Loucy (cell line): ENCODE results near the gene TUBGCP3.

Experiments used
- H2AFZ ChIP-seq: fragments of 200-600 bp; sonication (generic); 2 replicates; pipeline ENCODE4 v1.6.0; 2016; ENCODE audit warnings: antibody characterized with exemption, mild to moderate bottlenecking, low read length, moderate library complexity
- H3F3A ChIP-seq: fragments of 200-600 bp; 2 replicates; pipeline ENCODE4 v1.6.0; 2016; ENCODE audit warnings: antibody characterized with exemption, low read depth, mild to moderate bottlenecking
- H3K27me3 ChIP-seq: fragments of 200-600 bp; sonication (generic); 2 replicates; pipeline ENCODE4 v1.6.1; 2014; ENCODE audit warnings: low read length, mild to moderate bottlenecking; ENCODE audit not compliant: insufficient read depth, poor library complexity, severe bottlenecking
- H3K36me3 ChIP-seq: fragments of 200-600 bp; sonication (generic); 2 replicates; pipeline ENCODE4 v1.6.1; 2016; ENCODE audit warnings: low read length; ENCODE audit not compliant: insufficient read depth
- H3K4me1 ChIP-seq: fragments of 200-600 bp; sonication (generic); 2 replicates; pipeline ENCODE4 v1.5.1; 2014; ENCODE audit warnings: low read length, mild to moderate bottlenecking; ENCODE audit not compliant: insufficient read depth, poor library complexity, severe bottlenecking
- H3K4me2 ChIP-seq: fragments of 200-600 bp; sonication (generic); 2 replicates; pipeline ENCODE4 v1.6.0; 2014; ENCODE audit warnings: antibody characterized with exemption, low read length, low read depth, mild to moderate bottlenecking; ENCODE audit not compliant: poor library complexity, severe bottlenecking
- H3K4me3 ChIP-seq: fragments of 200-600 bp; sonication (generic); 2 replicates; pipeline ENCODE4 v1.5.1; 2014; ENCODE audit warnings: low read length, mild to moderate bottlenecking, mixed read lengths; ENCODE audit not compliant: poor library complexity, severe bottlenecking
- H3K79me2 ChIP-seq: fragments of 200-600 bp; sonication (generic); 2 replicates; pipeline ENCODE4 v1.6.1; 2014; ENCODE audit warnings: low read length; ENCODE audit not compliant: insufficient read depth
- H3K9ac ChIP-seq: fragments of 200-600 bp; sonication (generic); 2 replicates; pipeline ENCODE4 v1.6.0; 2014; ENCODE audit warnings: mild to moderate bottlenecking, low read depth, low read length, moderate library complexity; ENCODE audit not compliant: poor library complexity, severe bottlenecking
- H3K9me2 ChIP-seq: fragments of 200-600 bp; sonication (generic); replicated peaks from 2 replicates; pipeline ENCODE4 v1.6.1; 2016; ENCODE audit warnings: low read depth, low read length, mixed read lengths
- H3K9me3 ChIP-seq: fragments of 200-600 bp; sonication (generic); 2 replicates; pipeline ENCODE4 v1.6.1; 2014; ENCODE audit warnings: mild to moderate bottlenecking, antibody characterized with exemption, low read length, low read depth; ENCODE audit not compliant: insufficient read depth
- H4K20me1 ChIP-seq: fragments of 200-600 bp; sonication (generic); 2 replicates; pipeline ENCODE4 v1.6.0; 2014; ENCODE audit warnings: antibody characterized with exemption, low read length, mild to moderate bottlenecking; ENCODE audit not compliant: insufficient read depth, poor library complexity, severe bottlenecking
- EZH2phosphoT487 ChIP-seq: fragments of 200-600 bp; IDR thresholded peaks from 2 replicates; pipeline ENCODE4 v1.6.1; 2018; ENCODE audit warnings: antibody characterized with exemption, mild to moderate bottlenecking, moderate library complexity, borderline replicate concordance
- TF ChIP-seq, protein P1 (sequence below): fragments of 200-600 bp; sonication (generic); conservative IDR thresholded peaks from 2 replicates; pipeline ENCODE4 v1.5.1; 2014; ENCODE audit warnings: mild to moderate bottlenecking, antibody characterized with exemption, low read length

TUBGCP3 gene

GRCh38 chr13:112596235-112596634 lies 8.3 kb upstream of the TUBGCP3 start:
- no peak overlapping the region for H3K9ac ChIP-seq
- no peaks in the 10 kb centered on the region for H4K20me1 ChIP-seq
- TF ChIP-seq EZH2phosphoT487 = no peak
- TF ChIP-seq, protein P1, sequence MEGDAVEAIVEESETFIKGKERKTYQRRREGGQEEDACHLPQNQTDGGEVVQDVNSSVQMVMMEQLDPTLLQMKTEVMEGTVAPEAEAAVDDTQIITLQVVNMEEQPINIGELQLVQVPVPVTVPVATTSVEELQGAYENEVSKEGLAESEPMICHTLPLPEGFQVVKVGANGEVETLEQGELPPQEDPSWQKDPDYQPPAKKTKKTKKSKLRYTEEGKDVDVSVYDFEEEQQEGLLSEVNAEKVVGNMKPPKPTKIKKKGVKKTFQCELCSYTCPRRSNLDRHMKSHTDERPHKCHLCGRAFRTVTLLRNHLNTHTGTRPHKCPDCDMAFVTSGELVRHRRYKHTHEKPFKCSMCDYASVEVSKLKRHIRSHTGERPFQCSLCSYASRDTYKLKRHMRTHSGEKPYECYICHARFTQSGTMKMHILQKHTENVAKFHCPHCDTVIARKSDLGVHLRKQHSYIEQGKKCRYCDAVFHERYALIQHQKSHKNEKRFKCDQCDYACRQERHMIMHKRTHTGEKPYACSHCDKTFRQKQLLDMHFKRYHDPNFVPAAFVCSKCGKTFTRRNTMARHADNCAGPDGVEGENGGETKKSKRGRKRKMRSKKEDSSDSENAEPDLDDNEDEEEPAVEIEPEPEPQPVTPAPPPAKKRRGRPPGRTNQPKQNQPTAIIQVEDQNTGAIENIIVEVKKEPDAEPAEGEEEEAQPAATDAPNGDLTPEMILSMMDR = no peak
- no peaks in the 10 kb centered on the region for H3K79me2 ChIP-seq
- no peaks in the 10 kb centered on the region for H3K9me3 ChIP-seq
- no peak overlapping the region for H2AFZ ChIP-seq
- no peaks in the 10 kb centered on the region for H3F3A ChIP-seq
- H3K9me2 ChIP-seq = no peaks in the 10 kb centered on the region
- H3K4me2 ChIP-seq = no peak overlapping the region
- H3K4me3 ChIP-seq = no peak overlapping the region
- no peaks in the 10 kb centered on the region for H3K36me3 ChIP-seq
- H3K27me3 ChIP-seq = no peaks in the 10 kb centered on the region
- H3K4me1 ChIP-seq = no peaks in the 10 kb centered on the region

GRCh38 chr13:112592647-112593046 lies 4.7 kb upstream of the TUBGCP3 start:
- Histone ChIP-seq H3K4me3 (no peak overlapping the region), H3F3A (no peaks in the 10 kb centered on the region), H3K4me2 (no peak overlapping the region), H3K9ac (no peak overlapping the region), H3K36me3 (no peaks in the 10 kb centered on the region), H3K27me3 (peaks cover 10% of the 10 kb centered on the region), H2AFZ (no peak overlapping the region), H3K9me3 (no peaks in the 10 kb centered on the region), H3K79me2 (peaks cover 8% of the 10 kb centered on the region; the same call in 1 of the 2 replicates), H3K4me1 (peaks cover 6% of the 10 kb centered on the region), H3K9me2 (no peaks in the 10 kb centered on the region), H4K20me1 (no peaks in the 10 kb centered on the region)
- TF ChIP-seq, protein P1 = no peak
- TF ChIP-seq EZH2phosphoT487 = no peak

DNA sequence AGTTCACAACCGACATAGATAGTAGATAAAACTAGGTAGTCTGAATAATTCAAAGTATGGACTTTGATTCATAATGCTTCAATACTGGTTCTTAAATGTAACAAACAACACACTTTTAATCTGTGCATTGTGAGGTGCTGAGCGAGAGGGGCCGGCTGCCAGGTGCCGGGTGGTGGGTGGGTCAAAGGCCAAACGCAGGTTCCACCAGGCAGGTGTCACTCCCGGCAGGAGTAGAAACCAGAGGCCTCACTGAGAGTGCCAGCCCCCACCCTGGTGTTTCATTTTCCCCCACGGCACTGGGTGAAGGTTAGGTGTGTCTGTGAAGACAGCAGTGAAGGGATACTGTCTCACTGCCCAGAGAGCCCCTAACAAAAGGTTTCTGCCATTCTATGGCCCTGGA lies 4.2 kb upstream of the TUBGCP3 start:
- Histone ChIP-seq H3F3A (no peaks in the 10 kb centered on the region), H3K79me2 (peaks cover 13% of the 10 kb centered on the region), H3K36me3 (no peaks in the 10 kb centered on the region), H2AFZ (no peak overlapping the region), H3K9me3 (no peaks in the 10 kb centered on the region), H3K4me3 (no peak overlapping the region), H3K4me2 (no peak overlapping the region), H3K9ac (no peak overlapping the region), H3K4me1 (peaks cover 6% of the 10 kb centered on the region), H3K27me3 (peaks cover 12% of the 10 kb centered on the region), H3K9me2 (no peaks in the 10 kb centered on the region), H4K20me1 (no peaks in the 10 kb centered on the region)
- TF ChIP-seq, protein P1 = no peak
- TF ChIP-seq EZH2phosphoT487 = no peak
